GM12864 (cell line): ENCODE results near the gene SGF29.

Experiments
- DNase-seq: peaks from one replicate; pipeline ENCODE4 v3.0.0-alpha.2; 2011; ENCODE audit warnings: low read depth
- H3K4me3 ChIP-seq: 2 replicates; pipeline ENCODE4 v1.5.1; 2011; ENCODE audit warnings: mild to moderate bottlenecking, low read depth, low read length, control low read depth
- TF ChIP-seq, protein P1 (sequence below): IDR thresholded peaks from 2 replicates; pipeline ENCODE4 v1.5.1; 2011; ENCODE audit warnings: low read depth, mild to moderate bottlenecking, moderate library complexity, low read length, control low read depth, inconsistent platforms; ENCODE audit errors: missing control alignments

The SGF29 gene

DNA sequence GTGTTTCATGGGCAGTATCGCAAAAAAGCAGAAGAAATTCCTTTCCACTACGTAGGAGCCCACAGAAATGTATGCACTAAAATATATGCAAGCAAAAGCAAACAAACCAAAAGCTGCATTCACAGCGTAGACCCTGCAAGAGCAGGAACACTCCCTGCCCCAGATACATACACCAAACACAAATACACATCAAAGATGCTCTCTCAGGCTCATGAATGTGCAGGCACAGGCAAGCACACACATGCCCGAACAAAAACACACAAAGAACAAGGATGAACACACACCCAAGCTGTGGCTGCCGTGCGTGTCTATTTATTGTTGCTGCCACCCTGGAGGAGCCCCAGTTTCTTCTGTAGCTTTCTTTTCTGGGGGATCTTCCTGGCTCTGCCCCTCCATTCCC is 16.6 kb upstream of the SGF29 start:
- TF ChIP-seq, protein P1, sequence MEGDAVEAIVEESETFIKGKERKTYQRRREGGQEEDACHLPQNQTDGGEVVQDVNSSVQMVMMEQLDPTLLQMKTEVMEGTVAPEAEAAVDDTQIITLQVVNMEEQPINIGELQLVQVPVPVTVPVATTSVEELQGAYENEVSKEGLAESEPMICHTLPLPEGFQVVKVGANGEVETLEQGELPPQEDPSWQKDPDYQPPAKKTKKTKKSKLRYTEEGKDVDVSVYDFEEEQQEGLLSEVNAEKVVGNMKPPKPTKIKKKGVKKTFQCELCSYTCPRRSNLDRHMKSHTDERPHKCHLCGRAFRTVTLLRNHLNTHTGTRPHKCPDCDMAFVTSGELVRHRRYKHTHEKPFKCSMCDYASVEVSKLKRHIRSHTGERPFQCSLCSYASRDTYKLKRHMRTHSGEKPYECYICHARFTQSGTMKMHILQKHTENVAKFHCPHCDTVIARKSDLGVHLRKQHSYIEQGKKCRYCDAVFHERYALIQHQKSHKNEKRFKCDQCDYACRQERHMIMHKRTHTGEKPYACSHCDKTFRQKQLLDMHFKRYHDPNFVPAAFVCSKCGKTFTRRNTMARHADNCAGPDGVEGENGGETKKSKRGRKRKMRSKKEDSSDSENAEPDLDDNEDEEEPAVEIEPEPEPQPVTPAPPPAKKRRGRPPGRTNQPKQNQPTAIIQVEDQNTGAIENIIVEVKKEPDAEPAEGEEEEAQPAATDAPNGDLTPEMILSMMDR: no peak
- no peak overlapping the region for H3K4me3 ChIP-seq
- DNase-seq: no peak

DNA sequence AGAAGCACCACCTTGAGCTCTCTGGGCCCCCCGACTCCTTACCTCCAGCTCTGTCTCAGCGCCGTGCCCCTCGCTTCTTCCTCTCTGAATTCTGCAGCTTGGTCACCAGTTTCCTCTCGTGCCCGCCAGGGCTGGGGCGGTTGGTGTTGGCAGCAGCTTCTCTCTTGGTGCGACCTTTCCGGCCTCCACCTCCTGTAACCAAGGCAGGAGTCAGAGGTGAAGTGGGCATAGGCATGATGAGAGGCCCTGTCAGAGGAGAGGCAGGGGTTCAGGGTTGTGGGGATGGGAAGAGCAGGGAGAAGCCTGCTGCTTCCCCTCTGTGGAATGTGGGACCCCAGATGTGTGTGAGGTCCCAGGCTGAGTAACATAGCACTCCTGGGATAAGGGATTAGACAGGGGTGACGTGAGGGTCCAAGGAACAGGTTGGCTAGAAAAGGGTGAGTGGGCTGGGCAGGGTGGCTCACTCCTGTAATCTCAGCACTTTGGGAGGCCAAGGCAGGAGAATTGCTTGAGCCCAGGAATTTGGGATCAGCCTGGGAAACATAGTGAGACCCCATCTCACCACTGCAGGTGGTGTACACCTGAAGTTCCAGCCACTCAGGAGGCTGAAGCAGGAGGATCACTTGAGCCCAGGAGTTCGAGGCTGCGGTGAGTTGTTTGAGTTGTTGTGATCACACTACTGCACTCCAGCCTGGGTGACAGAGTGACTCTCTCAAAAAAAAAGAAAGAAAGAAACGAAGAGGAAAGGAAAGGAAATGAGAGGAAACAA is 15.6 kb upstream of the SGF29 start:
- TF ChIP-seq, protein P1: no peak
- H3K4me3 ChIP-seq: no peak overlapping the region
- no peak for DNase-seq

DNA sequence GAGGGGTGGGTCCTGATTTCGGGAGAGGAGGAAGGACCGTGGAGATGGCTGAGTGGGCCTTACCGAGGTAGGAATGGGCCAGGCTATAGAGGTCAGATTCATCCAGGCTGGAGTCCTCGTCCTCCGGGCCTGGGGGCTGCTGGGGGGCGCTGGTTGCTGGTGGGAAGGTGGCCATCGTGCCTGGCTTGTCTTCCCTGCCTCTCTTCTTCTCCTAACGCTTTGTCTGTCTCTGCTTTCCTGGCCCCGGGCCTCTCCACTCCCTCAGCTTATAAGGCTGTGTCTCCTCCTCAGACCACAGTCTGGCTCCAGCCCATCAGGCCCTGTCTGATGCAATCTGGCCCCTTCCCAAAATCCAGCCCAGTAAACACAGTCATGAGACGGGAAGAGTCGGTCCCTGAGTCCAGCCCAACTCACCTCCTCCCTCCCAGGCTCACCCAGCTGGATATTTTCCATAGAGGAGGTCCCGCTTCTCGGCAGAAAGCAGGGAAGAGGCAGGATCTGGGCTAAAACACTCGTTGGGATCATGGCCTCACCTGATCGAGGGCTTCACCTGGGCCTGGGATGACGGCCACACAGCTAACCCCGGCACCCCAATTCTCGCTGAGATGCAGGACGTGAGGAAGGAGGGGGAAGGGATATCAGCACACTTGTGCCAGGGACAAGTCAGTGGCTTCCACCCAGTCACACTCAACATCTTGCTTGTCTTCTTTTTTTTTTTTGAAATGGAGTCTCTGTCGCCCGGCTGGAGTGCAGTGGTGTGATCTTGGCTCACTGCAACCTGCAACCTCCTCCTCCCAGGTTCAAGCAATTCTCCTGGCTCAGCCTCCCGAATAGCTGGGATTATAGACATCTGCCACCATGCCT is 14.8 kb upstream of the SGF29 start, which contains the start of gene NUPR1:
TSS of gene NUPR1 (minus strand) at position 242 of the 864 bp plus-strand sequence. CDS start at position 175, 67 bp downstream.
- no peak within 1 kb of the TSS for H3K4me3 ChIP-seq
- no peak for DNase-seq
- TF ChIP-seq, protein P1: no peak

DNA sequence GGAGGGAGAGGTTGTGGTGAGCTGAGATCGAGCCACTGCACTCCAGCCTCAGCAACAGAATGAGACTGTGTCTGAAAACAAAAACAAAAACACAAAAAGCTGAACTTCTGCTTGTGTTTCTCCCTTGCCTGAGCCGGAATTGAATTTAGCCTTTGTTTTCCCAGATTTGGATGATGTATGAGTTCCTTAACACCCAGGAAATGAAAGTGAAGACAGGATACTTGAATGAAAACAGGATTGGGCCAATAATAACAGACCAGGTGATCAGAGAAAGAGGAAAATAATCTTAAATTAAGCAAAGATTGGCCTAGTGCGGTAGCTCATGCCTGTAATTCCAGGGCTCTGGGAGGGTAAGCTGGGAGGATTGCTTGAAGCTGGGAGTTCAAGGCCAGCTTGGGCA is 13.4 kb upstream of the SGF29 start:
- H3K4me3 ChIP-seq: no peak overlapping the region
- DNase-seq: no peak
- TF ChIP-seq, protein P1: no peak

DNA sequence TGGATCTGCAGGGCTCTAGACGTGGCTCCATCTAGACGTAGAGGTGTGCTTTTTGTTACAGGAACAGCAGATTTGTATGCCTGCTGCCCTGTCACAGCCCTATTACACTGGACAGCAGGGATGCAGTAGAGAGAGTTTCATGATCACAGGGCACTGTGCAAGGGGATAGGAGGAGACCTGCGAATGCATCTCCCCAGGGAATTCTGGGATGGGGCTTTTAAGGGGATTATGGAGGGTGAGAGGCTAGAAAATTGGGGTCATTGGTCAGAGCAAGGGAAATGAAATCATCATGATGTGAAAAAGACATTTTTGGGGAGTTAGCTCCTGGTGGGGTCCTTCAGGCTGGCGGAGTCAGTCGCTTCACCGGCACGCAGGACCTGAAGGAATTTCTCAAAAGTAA is 11.1 kb upstream of the SGF29 start:
- TF ChIP-seq, protein P1: no peak
- DNase-seq: no peak
- no peak overlapping the region for H3K4me3 ChIP-seq

DNA sequence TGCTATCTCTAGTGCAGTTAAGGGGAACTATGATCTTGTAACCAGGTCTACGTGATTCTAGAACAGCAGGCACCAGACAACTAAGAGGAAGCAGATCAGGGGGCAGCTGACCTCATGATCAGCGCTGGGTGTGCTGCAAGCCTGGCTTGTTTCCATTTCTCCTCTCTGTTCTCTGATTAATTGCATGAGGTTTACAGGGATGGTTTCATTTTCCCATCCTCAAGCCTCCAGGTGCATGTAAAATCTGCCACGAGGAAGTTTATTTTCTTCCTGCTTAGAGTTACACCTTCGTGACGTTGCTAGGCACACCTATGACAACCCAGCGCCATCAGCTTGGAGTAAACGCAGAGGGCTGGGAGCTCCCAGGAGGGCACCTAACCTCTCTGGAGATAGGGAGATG is 10.6 kb upstream of the SGF29 start:
- DNase-seq: no peak
- TF ChIP-seq, protein P1: no peak
- H3K4me3 ChIP-seq: no peak overlapping the region
